Activated CD4-positive, alpha-beta T cell treated with anti-CD3 and anti-CD28 coated beads, Interleukin-2, Interleukin-6, amounts not matched to agents 100 ng/mL and 50 ng/mL, durations not matched to agents 16 hours and 8 hours (primary cell): ENCODE data around the gene C9orf40.

Experiments
- DNase-seq: peaks from one replicate; pipeline ENCODE4 v3.0.0-alpha.2; 2020

Gene C9orf40, protein sequence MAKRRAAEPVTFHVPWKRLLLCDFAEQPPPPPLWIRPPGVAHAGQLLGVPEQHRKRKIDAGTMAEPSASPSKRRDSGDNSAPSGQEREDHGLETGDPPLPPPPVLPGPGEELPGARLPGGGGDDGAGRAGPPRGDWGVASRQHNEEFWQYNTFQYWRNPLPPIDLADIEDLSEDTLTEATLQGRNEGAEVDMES

DNA sequence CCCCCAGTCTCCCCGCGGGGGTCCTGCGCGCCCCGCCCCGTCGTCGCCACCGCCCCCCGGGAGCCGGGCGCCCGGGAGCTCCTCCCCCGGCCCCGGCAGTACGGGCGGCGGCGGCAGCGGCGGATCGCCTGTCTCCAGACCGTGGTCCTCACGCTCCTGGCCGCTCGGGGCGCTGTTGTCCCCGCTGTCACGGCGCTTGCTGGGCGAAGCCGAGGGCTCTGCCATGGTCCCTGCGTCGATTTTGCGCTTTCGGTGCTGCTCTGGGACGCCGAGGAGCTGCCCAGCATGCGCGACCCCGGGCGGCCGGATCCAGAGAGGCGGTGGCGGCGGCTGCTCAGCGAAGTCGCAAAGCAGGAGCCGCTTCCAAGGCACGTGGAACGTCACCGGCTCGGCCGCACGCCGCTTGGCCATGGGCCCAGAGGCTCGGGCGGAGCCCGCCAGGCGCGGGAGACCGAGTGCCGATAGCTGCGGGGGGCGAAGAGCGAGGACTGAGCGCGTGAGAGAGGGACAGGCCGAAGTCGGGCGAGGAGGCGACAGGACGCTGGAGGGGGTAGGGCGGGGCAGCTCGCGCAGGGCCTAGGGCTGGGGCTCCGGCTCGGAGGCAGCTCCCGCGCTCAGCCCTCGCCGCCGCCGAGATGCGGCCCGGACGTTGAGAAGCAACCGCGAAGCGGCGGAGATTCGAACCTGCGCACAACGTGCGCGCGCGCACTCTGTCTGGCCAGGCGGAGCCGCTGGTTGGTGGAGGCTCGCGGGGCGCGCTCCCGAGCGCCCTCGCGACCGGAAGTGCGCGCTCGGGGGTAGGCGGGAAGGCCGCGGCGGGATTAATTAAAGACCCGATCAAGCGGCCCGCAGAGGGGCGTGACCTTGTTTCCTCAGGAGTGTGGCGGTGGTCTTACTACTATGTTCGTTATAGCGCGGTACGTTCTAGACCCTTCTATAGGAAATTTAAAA is at the start of gene C9orf40:
Gene C9orf40, minus strand, starts transcription at position 712 of the 951 bp plus-strand sequence. Its CDS starts 301 bp downstream, at position 411.
- DNase-seq, result peak; percentile 93

DNA sequence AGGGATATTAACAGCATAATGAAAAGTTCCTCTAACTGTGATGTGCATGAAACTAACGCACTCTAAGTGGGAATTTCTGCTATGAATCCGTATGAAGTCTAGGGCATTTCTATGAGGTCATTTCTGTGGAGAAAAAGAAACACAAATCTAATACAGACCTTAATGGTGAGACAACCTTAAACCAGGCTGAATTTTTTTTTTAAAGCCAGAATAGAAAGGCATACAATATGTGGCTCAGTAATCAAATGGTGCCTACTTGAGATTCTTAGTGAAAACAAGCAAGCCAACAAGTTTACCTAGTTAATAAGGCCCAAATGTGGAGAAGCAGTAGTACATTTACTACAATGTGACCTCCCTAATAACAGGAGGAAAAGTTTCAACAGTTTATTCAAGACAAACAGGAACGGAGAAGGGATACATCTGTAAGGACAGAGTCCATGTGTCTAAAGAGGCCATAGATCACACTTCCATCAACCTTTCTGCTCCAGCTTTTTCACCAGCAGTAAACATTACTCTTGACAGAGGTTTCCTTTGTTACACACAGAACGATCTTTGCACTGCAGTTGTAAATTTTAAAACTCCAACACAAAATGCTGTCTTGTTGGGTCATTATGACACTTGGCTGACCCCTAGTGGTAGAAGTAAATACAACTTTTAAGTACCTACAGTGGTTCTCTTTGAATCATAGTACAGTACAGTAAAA is 49.2 kb upstream of the C9orf40 start:
- peak; percentile 80 for DNase-seq

DNA sequence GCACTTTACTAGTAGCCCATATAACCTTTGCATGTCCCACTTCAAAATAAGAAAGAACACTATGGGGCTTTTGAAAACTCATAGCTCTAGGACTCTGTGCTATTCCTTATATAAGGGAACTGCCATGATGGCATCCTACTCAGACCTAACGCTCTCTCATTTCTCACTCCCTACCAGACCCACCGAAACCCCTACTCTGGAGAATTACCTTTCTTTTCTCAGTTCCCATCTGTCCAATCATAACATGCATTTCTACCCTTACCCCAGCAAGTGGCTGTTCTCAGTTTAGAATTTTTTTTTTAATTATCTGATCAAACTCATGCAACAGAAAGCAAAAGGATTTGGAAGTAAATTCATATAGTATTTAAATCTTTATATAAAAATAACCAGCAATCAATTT is 48.1 kb upstream of the C9orf40 start:
- no peak for DNase-seq

DNA sequence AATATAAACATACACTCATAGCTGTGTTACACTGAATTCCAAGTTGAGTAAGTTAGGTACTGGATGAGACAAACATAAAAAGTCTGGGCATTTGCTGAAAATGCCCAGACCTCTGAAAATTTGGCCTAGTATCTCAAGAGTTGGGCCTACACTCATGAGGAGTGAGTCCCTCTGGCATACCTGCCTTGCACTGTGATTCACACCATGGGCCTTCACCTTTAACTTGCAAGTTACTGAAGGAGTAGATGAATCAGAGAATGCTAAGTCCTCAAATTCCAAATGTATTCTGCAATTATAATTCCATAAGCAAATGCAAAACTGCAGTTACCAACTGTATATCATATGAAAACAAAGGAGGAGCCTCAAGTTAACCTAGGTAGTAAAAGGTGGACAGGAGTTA is 32.3 kb upstream of the C9orf40 start:
- DNase-seq, result no peak

DNA sequence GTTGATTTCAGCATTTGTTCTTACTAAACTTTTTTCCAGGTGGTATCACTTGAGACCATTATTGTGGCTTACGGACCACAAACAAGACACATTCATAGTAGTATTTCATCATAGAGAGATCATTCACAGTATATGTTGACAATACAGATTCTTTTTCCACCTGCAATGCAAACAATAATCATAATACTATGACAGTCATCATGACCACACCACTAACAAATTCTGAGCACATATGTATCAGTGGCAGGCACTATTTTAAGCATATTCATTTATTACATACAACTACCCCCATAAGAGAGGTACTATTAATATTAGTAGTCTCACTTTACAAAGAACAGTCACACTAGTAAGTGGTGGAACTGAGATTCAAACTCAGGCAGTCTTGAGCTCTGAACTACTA is 31.0 kb upstream of the C9orf40 start:
- no peak for DNase-seq

DNA sequence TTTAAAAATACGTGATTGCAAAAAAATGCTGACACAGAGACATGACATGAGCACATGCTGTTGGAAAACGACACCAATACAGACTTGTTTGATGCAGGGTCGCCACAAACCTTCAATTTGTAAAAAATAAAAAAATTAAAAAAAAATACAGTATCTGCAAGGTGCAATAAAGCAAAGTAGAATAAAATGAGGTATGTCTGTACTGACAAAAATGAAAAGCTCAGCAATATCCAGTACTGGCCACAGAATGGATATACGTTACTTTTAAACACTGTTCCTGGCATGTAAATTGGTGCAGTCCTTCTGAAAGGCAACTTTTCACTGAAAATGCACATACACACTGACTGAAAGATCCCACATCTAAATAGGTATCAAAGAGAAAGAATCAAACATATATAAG is 27.1 kb upstream of the C9orf40 start:
- no peak for DNase-seq

DNA sequence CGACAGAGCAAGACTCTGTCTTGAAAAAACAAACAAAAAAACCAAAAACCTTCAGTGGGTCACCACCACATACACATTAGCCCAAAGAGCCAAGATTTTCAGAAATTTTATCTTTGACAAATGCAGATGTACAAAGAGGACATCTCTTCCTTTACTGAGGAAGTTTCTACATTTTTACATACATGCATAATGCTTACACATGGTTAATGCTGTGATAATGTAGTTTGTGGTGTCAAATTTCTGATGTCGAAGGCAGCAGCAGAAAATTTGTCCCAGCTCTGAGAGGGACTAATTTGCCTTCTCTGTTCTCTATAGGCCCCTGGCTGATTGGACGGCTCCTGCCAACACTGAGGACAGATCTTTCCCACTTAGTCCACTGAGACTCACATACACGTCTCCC is 24.6 kb upstream of the C9orf40 start:
- no peak for DNase-seq

DNA sequence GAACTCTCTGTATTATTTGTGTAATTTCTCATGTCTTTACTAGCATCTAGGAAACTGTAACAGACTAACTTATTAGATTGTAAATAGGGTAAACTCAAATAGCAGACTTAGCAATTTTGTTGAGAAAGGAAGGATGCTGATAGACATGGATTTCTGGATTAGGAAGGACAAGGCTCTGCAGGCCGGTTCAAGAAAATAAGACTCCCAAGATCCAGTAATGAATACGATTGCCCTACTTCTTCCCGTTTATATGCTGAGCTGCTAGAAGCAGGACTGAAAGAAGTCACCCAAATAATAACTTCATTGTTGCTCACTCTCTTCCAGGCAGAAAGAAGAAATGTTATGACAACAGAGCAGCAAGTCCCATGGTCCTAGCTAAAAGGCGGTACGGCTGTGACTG is 22.8 kb upstream of the C9orf40 start:
- no peak for DNase-seq

DNA sequence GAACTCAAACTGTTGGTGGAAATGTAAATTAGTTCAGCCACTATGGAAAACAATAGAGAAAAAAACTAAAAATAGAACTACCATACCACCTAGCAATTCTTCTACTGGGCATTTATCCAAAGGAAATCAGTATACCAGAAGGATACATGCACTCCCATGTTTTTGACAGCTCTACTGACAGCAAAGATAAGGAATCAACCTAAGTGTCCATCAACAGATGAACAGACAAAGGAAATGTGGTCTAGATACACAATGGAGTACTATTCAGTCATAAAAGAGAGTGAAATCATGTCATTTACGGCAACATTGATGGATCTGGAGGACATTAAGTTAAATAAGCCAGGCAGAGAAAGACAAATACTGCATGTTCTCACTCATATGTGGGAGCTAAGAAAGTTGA is 21.8 kb upstream of the C9orf40 start:
- no peak for DNase-seq

DNA sequence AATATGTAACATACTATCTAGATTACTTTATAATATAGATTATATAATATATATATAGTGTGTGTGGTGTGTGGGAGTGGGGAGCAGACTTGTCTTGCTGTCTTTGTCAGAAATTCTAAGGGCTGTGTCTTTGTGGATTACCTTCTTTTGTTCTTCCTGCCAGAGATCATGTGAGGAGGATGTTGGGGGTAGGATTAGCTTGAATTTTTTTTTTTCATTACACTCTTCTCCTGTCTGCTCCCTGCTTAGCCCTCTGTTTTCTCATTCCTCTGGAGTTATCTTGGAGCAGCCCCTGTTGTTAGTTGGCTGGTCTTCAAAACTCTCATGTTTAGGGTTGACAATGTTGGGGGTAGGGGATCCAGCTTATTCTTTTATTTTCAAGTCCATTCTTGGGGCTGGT is 21.0 kb upstream of the C9orf40 start:
- DNase-seq, result no peak

DNA sequence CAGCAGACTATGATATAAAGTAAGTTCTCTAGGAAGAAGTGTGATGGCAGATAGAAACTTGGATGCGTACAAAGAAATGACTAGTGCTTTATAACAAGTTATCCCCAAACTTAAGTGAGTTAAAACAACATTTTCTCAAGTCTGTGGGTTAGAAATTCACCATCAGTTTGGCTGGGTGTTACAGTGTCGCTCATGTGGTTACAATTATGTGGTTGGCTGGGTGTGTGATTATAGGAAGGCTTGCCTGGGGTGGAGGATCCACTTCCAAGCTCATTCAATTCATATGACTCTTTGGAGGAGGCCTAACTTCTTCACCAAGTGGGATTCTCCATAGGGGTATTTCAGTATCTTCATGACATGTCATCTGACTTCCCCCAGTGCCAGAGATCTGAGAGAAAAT is 10.3 kb upstream of the C9orf40 start:
- DNase-seq, result no peak

DNA sequence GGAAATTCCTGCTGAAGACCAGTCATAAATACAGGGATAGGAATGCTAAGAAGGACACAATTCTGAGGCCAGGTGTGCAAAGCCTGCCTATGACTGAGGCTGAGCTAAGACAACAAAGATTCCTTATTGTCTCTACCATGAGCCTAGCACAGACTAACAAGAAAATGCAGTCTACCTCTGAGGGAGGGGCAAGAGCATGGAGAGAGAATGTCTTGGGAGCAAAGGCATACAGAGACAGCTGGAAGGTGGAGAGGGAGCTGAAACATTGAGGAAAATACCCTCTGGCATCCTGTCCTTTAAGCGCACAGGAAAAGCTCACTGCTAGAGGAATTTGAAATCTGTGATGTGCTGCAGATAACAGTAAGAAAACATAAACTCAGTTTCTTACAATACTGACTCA is 8.8 kb upstream of the C9orf40 start:
- DNase-seq, result no peak

DNA sequence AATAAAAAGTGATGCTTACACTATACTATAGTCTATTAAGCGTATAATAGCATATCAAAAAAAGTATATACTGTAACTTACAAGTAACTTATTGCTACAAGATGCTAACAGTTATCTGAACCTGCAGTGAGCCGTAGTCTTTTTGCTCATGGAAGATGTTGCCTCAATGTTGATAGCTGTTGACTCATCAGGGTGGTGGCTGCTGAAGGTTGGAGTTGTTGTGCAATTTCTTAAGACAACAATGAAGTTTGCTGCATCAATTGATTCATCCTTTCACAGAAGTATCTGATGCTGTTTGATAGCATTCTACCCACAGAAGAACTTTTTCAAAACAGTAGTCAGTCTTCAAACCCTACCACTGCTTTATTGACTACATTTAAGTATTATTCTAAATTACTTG is 7.8 kb upstream of the C9orf40 start:
- DNase-seq, result peak; percentile 31

DNA sequence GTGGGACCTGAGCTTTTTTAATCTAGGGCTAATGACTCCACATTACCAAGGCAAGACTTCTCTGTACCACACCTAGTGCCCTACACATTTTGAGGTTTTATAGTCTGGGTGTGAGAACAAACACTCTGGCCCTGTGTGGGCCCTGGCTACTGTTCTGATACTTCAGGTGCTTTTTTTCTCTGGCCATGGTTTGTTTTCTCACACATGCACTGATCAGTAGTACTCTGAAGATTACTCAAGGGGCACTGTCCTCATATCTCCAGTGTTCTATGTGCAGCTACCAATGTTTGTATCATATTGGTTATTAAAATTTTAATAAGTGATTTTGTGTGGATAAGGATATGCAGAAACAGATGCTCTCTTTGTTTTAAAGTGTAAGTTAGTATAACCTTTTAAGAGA is 5.9 kb upstream of the C9orf40 start:
- DNase-seq, result no peak

DNA sequence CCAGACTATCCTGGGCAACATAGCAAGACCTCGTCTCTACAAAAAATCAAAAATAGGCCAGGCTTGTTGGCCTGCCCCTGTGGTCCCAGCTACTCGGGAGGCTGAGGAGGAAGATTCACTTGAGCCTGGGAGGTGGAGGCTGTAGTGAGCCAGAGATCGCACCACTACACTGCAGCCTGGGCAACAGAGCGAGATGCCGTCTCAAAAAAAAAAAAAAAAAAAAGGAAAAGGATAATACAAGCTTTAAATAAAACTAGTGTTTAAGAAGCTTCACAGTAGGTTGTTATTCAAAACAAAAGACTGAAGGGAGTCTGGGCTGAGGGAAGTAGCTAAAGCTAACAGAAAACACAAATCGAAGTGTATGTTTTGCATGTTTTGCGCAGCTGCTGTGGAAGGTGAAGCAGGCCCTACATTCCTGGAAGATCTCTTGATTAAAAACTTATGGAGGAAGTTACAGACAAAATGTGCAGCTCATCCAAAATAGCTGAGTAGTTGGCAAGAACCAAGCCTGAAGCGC is 581 bp upstream of the C9orf40 start:
- peak; percentile 8 for DNase-seq

DNA sequence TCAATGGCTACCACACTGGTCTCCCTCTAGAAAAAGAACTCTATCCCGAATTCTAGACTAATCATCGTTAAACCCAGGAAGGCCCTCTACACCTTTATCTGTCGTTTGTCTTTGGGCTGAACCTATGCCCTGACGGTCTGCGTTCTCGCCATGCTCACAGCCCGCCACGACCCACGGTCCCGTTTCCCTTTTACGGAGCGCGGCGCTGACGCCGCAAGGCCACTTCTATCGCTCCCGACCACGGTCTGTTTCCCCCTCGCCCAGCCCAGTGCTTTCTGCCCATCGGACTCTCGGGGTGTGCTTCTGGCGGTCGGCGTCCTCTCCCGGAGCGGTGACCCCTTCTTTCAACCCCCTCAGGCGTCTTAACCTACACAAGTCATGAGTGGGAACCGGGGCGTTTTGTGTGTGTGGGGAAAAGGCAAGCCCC is 974 bp downstream of the C9orf40 start:
- DNase-seq, result peak; percentile 50

DNA sequence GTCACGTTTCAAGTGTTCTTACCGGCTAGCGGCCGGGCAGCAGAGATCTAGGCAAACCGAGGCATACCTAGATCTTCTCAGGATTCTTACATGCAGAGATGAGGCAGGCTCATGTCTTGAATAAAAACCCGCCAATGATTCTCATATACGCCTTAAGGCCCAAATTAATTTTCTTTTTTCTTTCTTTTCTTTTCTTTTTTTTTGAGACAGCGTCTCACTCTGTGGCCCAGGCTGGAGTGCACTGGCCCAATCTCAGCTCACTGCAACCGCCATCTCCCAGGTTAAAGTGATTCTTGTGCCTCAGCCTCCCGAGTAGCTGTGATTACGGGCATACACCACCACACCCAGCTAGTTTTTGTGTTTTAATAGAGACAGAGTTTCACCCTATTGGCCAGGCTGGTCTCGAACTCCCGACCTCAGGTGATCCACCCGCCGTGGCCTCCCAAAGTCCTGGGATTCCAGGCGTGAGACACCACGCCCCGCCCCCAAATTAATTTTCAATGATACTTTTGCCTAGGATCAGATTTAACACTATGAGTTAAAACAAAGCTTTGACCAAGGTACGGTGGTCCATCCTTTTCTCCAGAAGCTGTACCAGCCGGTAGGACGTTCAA is 1.5 kb downstream of the C9orf40 start:
- no peak for DNase-seq

DNA sequence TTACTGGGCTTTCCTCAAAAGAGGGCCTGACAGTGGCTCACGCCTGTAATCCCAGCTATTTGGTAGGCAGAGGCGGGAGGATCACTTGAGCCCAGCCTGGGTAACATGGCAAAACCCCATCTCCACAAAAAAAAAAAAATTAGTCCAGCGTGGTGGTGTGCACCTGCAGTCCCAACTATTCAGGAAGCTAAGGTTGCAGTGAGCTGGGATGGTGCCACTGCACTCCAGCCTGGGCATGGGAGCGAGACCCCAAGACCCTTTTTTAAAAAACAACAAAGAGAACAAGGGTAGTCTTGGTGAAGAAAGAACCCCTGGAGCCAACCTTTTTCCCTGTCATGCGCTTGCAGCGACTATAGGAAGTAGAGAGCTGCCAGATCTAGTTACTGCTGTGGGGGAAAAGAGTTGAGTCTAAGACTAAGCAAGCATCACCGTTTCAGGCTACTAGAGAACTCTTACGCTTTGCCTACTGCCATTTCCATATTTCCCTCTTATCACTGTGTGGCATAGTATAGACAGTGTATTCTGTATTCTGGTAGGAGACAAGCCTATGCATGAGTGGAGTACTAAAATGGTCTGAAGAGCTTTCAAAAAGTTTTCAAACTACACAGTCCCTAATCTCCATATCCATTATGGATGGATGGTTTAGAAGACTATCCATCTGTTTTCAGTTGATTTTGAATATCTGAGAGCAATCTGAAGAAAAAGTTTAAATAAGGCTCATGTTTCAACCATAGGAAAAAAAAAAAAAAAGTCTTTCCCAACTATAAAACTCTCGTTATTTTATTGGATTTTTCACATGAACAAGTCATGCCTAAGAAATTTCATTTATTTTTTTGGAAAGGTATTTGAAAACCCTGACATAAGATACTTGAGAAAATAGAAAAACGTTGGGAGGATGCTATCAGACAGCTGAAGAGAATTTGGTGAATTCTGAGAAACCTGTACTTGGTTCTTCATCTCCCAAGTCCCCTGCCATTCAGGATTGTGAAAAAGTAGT is 2.6 kb downstream of the C9orf40 start:
- no peak for DNase-seq

DNA sequence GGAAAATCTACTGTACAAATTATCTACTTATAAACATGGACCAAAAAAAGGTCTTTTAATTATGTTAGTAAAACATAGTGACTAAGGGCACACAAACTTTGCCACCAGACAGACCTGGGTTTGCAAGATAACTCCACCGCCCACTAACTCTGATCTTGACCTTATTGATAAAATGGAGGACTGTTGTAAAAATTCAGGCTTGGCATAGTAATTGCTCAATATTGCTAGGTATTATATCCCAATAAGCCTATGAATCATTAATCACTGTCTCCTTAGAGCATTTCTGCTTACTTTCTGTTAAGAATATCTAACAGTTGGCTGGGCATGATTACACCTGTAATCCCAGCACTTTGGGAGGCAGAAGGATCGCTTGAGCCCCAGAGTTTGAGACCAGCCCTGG is 3.8 kb downstream of the C9orf40 start:
- DNase-seq, result no peak

DNA sequence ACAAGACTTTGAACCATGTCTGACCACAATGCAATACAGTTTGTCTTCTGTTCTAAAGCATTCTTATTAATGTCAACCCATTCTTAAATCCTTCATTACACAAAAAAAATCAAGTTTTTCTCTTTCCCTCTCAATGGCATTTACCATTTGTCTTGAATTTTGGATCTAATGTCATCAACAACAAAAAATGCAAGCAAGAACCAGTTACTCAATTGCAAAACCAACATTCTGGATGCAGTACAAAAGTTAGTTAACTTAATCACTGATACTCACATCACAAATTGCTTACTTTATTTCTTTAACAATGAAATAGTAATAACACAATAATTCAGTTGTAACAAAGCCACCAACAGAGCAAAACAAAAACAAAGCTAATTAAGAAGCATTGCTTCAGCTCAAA is 6.0 kb downstream of the C9orf40 start:
- no peak for DNase-seq

DNA sequence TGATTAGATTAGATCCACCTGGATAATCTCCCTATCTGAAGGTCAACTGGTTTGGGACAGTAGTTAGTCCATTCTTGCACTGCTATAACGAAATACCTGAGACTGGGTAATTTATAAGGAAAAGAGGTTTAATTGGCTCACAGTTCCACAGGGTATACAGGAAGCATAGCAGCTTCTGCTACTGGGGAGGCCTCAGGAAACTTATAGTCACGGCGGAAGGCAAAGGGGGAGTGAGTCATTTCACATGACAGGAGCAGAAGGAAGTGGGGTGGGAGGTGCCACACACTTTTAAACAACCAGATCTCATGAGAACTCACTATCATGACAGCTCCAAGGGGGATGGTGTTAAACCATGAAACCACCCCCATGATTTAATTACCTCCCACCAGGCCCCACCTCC is 9.9 kb downstream of the C9orf40 start:
- peak; percentile 63 for DNase-seq

DNA sequence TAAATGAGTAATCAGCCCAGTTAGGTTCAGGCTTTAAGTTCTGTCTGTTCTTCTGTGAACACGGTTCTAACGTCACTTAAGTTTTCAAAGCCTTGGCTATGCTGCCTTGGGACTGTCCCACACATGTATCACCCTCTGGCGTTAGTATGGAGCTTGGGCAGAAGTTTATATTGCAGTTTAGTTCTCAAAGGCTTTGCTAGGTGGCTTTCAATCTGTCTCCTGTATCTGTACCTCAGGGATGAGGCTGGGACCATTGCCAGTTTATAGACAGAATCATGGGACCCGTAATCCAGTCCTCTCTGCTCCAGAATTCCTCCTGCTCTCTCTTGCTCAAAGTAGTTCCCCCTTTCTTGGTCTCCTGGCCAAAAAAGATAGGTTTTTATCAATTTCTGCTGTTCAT is 12.1 kb downstream of the C9orf40 start:
- DNase-seq, result no peak
